H1 (cell line): ENCODE results near the gene ME3. TPM values are rescaled to one million over a fixed set of nuclear protein-coding genes. Genes with fewer than 3 reads are reported as not detected.

ENCODE experiments used
- CTCF ChIA-PET: fragments of 300-600 bp; sonication (Branson Sonifier 250); formaldehyde crosslinking; loops from one replicate; lab custom pipeline; 2021; ENCODE audit not compliant: partially characterized antibody; lab: Charles Lee
- POLR2A ChIA-PET: fragments of 300-600 bp; sonication (Branson Sonifier 250); formaldehyde crosslinking; loops from one replicate; lab custom pipeline; 2021; ENCODE audit warnings: inconsistent platforms; ENCODE audit not compliant: partially characterized antibody; lab: Charles Lee
- DNase-seq, 2 experiments: peaks; one replicate each; pipeline versions ENCODE4 v3.0.0 to v3.0.0-alpha.2; 2010 to 2022; ENCODE audit warnings: low spot score in 2 of 2, low read depth in 1 of 2, mixed read lengths in 1 of 2
- FAIRE-seq: peaks from 2 replicates; lab custom pipeline; 2011; peaks lifted over from hg19 to GRCh38; lab: Jason Lieb, UNC
- H2AFZ ChIP-seq: 2 replicates; pipeline ENCODE4 v1.8.1; 2012; ENCODE audit warnings: low read length, inconsistent platforms
- H2AK5ac ChIP-seq: 2 replicates; pipeline ENCODE4 v1.6.1; 2013; ENCODE audit warnings: low read depth, low read length
- H2BK120ac ChIP-seq: replicated peaks from 2 replicates; pipeline ENCODE3; 2013; ENCODE audit warnings: low read depth, low read length, inconsistent platforms
- H2BK12ac ChIP-seq: 2 replicates; pipeline ENCODE4 v1.6.1; 2013; ENCODE audit warnings: low read depth, low read length
- H2BK15ac ChIP-seq: 2 replicates; pipeline ENCODE4 v1.6.1; 2013; ENCODE audit warnings: low read length
- H2BK20ac ChIP-seq: 2 replicates; pipeline ENCODE4 v1.6.1; 2013; ENCODE audit warnings: low read length
- H2BK5ac ChIP-seq: 2 replicates; pipeline ENCODE4 v1.6.1; 2013; ENCODE audit warnings: low read depth, low read length
- H3K14ac ChIP-seq: 2 replicates; pipeline ENCODE4 v1.6.1; 2013; ENCODE audit warnings: inconsistent platforms; ENCODE audit not compliant: insufficient read length
- H3K18ac ChIP-seq: 2 replicates; pipeline ENCODE4 v1.6.1; 2013; ENCODE audit warnings: low read length; ENCODE audit errors: extremely low read depth
- H3K23ac ChIP-seq: 2 replicates; pipeline ENCODE4 v1.6.1; 2013; ENCODE audit warnings: inconsistent platforms; ENCODE audit not compliant: insufficient read length
- H3K23me2 ChIP-seq: 2 replicates; pipeline ENCODE4 v1.6.1; 2013; ENCODE audit warnings: low read depth, low read length
- H3K27ac ChIP-seq: 2 replicates; pipeline ENCODE4 v1.6.1; 2011; ENCODE audit warnings: low read depth, low read length, inconsistent platforms
- H3K27me3 ChIP-seq, 4 experiments: replicated peaks in 1 of 4; 1 replicate in 1 of 4; 2 replicates in 3 of 4; pipeline versions ENCODE4 v1.6.1 to v1.8.1; 2011 to 2013; ENCODE audit warnings: low read length in 3 of 4, mild to moderate bottlenecking in 3 of 4, inconsistent platforms in 2 of 4, mixed read lengths in 2 of 4, moderate library complexity in 1 of 4; ENCODE audit not compliant: control insufficient read depth in 3 of 4, insufficient read depth in 3 of 4; ENCODE audit errors: extremely low read depth in 1 of 4
- H3K36me3 ChIP-seq, 4 experiments: 2 replicates each; pipeline versions ENCODE4 v1.6.1 to v1.8.1; 2011 to 2013; ENCODE audit warnings: mild to moderate bottlenecking in 4 of 4, low read length in 3 of 4, moderate library complexity in 2 of 4, control low read depth in 1 of 4, inconsistent platforms in 1 of 4; ENCODE audit not compliant: insufficient read depth in 4 of 4, control insufficient read depth in 2 of 4
- H3K4ac ChIP-seq: replicated peaks from 2 replicates; pipeline ENCODE3; 2013; ENCODE audit warnings: low read length, low read depth, mixed read lengths, inconsistent platforms; ENCODE audit not compliant: insufficient read length
- H3K4me1 ChIP-seq, 4 experiments: replicated peaks in 1 of 4; 1 replicate in 1 of 4; 2 replicates in 3 of 4; pipeline versions ENCODE4 v1.6.1 to v1.8.1; 2011 to 2013; ENCODE audit warnings: low read length in 3 of 4, inconsistent platforms in 2 of 4, mixed read lengths in 1 of 4; ENCODE audit not compliant: insufficient read depth in 4 of 4, control insufficient read depth in 3 of 4
- H3K4me2 ChIP-seq, 2 experiments: 2 replicates each; pipeline versions ENCODE4 v1.6.1 to v1.8.1; 2011 to 2013; ENCODE audit warnings: low read depth in 2 of 2, low read length in 2 of 2, control low read depth in 1 of 2, inconsistent platforms in 1 of 2, mild to moderate bottlenecking in 1 of 2; ENCODE audit not compliant: insufficient read depth in 1 of 2
- H3K4me3 ChIP-seq, 4 experiments: fragments of 200-600, 300-600 bp in 1 of 4; sonication (generic), shearing (Covaris generic), sonication (Bioruptor Twin) in 1 of 4; 2 replicates each; pipeline versions ENCODE4 v1.5.1 to v1.8.1; 2011 to 2016; ENCODE audit warnings: low read length in 4 of 4, low read depth in 3 of 4, control low read depth in 2 of 4, inconsistent platforms in 2 of 4, mild to moderate bottlenecking in 2 of 4, mixed read lengths in 1 of 4, moderate library complexity in 1 of 4; ENCODE audit not compliant: insufficient read depth in 2 of 4; ENCODE audit errors: extremely low read depth in 1 of 4
- H3K56ac ChIP-seq: replicated peaks from 2 replicates; pipeline ENCODE3; 2013; ENCODE audit warnings: low read depth, mild to moderate bottlenecking, mixed read lengths, low read length, inconsistent platforms; ENCODE audit not compliant: insufficient read length
- H3K79me1 ChIP-seq: 2 replicates; pipeline ENCODE4 v1.6.1; 2013; ENCODE audit warnings: low read depth, low read length, control low read depth
- H3K79me2 ChIP-seq, 2 experiments: 2 replicates each; pipeline versions ENCODE4 v1.6.1 to v1.8.1; 2012 to 2013; ENCODE audit warnings: low read length in 2 of 2, mild to moderate bottlenecking in 2 of 2, inconsistent platforms in 1 of 2; ENCODE audit not compliant: insufficient read depth in 2 of 2, control insufficient read depth in 1 of 2
- H3K9ac ChIP-seq, 4 experiments: replicated peaks in 1 of 4; 1 replicate in 1 of 4; 2 replicates in 3 of 4; pipeline versions ENCODE4 v1.6.1 to v1.8.1; 2011 to 2013; ENCODE audit warnings: low read depth in 3 of 4, low read length in 3 of 4, control low read depth in 2 of 4, mild to moderate bottlenecking in 2 of 4, moderate library complexity in 2 of 4, inconsistent platforms in 1 of 4; ENCODE audit errors: extremely low read depth in 1 of 4
- H3K9me3 ChIP-seq, 2 experiments: 2 replicates each; pipeline versions ENCODE4 v1.6.1 to v1.8.1; 2012 to 2013; ENCODE audit warnings: mild to moderate bottlenecking in 2 of 2, moderate library complexity in 2 of 2, control low read depth in 1 of 2, inconsistent platforms in 1 of 2, low read depth in 1 of 2, low read length in 1 of 2, mixed read lengths in 1 of 2; ENCODE audit not compliant: insufficient read depth in 2 of 2
- H4K20me1 ChIP-seq, 2 experiments: replicated peaks in 1 of 2; 2 replicates each; pipeline versions ENCODE3 to v1.8.1; 2011 to 2013; ENCODE audit warnings: inconsistent platforms in 2 of 2, low read length in 2 of 2, mild to moderate bottlenecking in 1 of 2; ENCODE audit not compliant: insufficient read depth in 2 of 2, control insufficient read depth in 1 of 2
- H4K5ac ChIP-seq: 2 replicates; pipeline ENCODE4 v1.6.1; 2013; ENCODE audit warnings: low read length, low read depth, mixed read lengths, inconsistent platforms; ENCODE audit not compliant: insufficient read length
- H4K8ac ChIP-seq: 2 replicates; pipeline ENCODE4 v1.8.0; 2013; ENCODE audit warnings: mild to moderate bottlenecking, moderate library complexity, low read length, inconsistent platforms; ENCODE audit not compliant: insufficient read depth; ENCODE audit errors: extremely low read depth
- H4K91ac ChIP-seq: replicated peaks from 2 replicates; pipeline ENCODE3; 2013; ENCODE audit warnings: low read length, mixed read lengths, inconsistent platforms; ENCODE audit not compliant: insufficient read length
- WGBS, 2 experiments: shearing (Covaris generic) in 1 of 2; methylation state at CpG; one replicate each; pipeline versions ENCODE4 v1.1.6 to v1.1.7; 2013 to 2015; ENCODE audit warnings: low lambda C conversion rate in 2 of 2, mixed read lengths in 2 of 2, inconsistent platforms in 1 of 2, low coverage in 1 of 2, missing lambda C conversion rate in 1 of 2; ENCODE audit not compliant: insufficient replicate concordance in 2 of 2, insufficient coverage in 1 of 2, insufficient read length in 1 of 2; ENCODE audit errors: extremely low coverage in 1 of 2, missing lambda C conversion rate in 1 of 2; 5-methylcytosine and 5-hydroxymethylcytosine counted together
- polyA plus RNA-seq, 7 experiments: library from polyadenylated mRNA; depleted of rRNA in 3 of 7; stranded (reverse) in 5 of 7; unstranded in 2 of 7; fragments of >200 nt in 5 of 7; fragments of 200-250 nt in 2 of 7; gene quantifications; 1 replicate in 5 of 7; 2 replicates in 1 of 7; 4 replicates in 1 of 7; pipeline versions ENCODE4 v1.2.1 to v1.2.3, GENCODE V29; 2011 to 2013; ENCODE audit warnings: missing spikeins in 2 of 7, mixed read lengths in 2 of 7
- total RNA-seq: library from RNA; stranded (reverse); fragmentation: NEBNext Ultra II Directional; extraction: Animal tissue kit (Norgen Biotek cat#: 25700); gene quantifications from 2 replicates; pipeline ENCODE4 v1.2.1, GENCODE V29; 2021

Gene ME3
- total and polyA plus RNA-seq, 2 of the 8 experiments (the other 6 are each of a cell fraction or from before 2014, with no cell fraction given) = 1.5 to 2.8 TPM

GRCh38 chr11:86596861-86597586, 75.4 kb downstream of the ME3 start:
- Histone ChIP-seq H3K9me3 (peaks cover 15 to 23% of the 10 kb centered on the region in 2 experiments), H2AK5ac (no peak overlapping the region), H4K20me1 (no peaks in the 10 kb centered on the region), H3K23me2 (no peaks in the 10 kb centered on the region), H3K9ac (no peak overlapping the region), H3K79me2 (no peaks in the 10 kb centered on the region), H2BK5ac (no peak overlapping the region), H2BK15ac (no peak overlapping the region), H4K8ac (no peak overlapping the region), H3K14ac (no peak overlapping the region), H4K91ac (no peak overlapping the region), H3K27ac (no peak overlapping the region), H3K4me3 (no peak overlapping the region), H2AFZ (no peak overlapping the region), H3K4me1 (peaks cover 0 to 12% (median 9%) of the 10 kb centered on the region in 4 experiments; a peak in 4 of 7 replicates), H3K56ac (no peak overlapping the region), H3K27me3 (peaks cover 0 to 2% (median 0%) of the 10 kb centered on the region in 4 experiments; a peak in 1 of 7 replicates), H3K18ac (no peak overlapping the region), H3K79me1 (no peaks in the 10 kb centered on the region), H3K4ac (no peak overlapping the region), H3K4me2 (no peak overlapping the region), H2BK12ac (no peak overlapping the region), H2BK20ac (no peak overlapping the region), H4K5ac (no peak overlapping the region), H2BK120ac (no peak overlapping the region), H3K36me3 (peaks cover 0 to 4% (median 0%) of the 10 kb centered on the region in 4 experiments; a peak in 1 of 8 replicates), H3K23ac (no peak overlapping the region)
- FAIRE-seq (no peak), DNase-seq (no peak)
- 91% methylated on average over 5 of the region's 5 CpGs; no CpG with 5 or more reads in 1 of the 2 experiments for WGBS, 2 experiments
- POLR2A ChIA-PET = no interaction called here
- CTCF ChIA-PET = interaction anchor here (5.0 kb wide), 1 partner anchor 11 kb away, joined by 46 read pairs; no protein-coding TSS in a partner anchor
